ENCODE measurements around the gene PRMT3.
A peak's percentile ranks its signal among the peaks of the same experiment; 100 is the strongest.
"Not testable (repeated sequence)": the region's sequence is repeated elsewhere in the genome, so short reads cannot be mapped to it uniquely, and the experiment has no call there.

The PRMT3 gene

DNA sequence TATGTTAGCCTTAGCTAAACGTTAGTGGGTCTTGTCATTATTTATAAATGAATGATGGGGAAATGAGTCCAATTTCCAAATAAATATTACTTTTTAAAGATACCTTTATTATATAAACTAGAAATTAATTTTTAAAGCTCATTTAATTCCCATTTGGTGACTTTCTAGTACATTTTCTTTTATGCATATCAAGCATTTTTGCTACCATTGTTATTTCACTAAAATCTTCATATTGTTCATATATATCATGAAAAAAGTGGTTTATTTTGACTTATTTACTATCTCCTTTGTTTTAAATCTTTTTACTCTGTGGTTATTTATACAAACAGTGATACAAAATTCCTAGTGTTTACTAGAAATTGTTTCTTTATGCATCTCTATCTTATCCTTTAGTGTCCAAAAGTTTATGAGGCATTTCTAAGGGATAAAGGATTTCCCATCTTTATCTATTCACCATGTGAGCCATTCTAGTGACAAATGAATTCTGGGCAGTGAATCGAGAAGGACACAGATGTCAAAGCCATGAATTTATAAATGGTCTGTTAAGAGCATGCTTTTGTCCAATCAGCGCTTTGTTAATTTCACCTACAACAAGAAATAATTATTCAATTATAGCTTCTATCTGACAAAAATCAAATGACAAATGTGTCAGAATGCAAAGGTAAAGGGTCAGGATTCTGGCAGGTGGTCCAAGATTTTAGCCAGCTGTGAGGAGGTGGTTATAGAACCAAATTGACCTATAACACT, 70.6 kb downstream of the PRMT3 start:
- no peak for DNase-seq

DNA sequence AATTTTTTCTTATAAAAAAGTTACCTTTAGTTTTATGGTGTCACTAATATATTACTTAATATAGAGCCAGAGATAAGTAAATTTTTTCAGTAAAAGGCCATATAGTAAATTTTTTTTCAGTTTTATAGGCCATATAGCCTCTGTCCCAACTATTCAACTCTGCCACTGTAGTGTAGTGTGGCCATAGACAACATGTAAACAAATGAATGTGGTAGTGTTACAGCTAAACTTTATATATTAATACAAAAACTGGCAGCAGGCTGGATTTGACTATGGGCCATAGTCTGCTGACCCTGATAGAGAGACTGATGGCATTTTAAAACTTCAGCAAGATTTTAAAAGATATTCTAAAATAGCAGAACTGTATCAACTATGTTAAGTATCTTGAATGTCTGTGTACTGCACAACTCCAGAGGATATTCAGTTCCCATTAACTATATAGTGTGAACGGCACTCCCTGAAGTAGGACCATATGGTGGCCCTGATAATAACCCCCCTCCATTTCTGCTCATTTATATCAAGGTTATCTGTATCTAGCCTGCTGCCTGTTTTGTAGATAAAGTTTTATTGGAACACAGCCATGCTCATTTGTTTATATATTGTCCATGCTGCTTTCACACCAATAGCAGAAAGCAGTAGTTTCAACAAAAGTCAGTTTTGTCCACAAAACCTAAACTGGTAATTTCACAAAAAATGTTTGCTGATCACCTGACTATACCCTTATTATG, 71.6 kb downstream of the PRMT3 start:
- no peak for DNase-seq

DNA sequence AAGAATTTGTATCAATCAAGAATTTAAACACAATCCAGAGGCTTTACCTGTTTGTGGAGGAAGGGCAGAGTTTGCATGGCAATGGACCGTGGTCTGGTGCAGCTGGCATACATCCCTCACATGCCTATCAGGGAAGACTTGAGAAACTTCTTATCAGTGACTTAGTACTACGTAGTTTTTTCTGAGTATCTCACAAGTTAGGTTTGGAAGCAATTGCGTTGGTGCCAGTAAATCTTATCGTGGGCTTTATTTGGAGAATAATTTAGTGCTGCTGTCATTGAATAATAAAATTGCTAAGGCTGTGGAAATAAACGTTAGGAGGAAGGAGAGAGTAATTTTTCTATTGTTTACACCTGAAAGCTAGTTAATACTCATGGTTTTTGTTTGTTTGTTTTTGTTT, 72.3 kb downstream of the PRMT3 start:
- DNase-seq: no peak

DNA sequence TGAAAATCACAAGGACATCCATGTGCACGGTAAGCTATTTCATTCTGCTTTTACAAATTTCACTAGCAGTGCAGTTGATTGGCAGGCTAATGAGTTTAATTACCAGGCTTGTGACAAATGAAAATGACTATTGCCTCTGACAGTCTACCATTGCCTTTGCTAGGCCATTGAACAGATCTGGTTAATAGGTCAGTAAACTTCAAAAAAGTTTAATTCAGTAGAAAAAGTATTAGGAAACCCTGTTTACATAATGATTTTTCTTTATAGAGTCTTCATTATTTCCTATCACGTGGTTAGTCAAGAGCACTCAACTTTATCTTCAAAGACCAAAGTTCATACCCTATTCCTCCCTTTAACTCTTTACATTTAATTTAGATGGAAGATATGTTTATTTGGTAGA, 77.0 kb downstream of the PRMT3 start:
- DNase-seq: no peak

DNA sequence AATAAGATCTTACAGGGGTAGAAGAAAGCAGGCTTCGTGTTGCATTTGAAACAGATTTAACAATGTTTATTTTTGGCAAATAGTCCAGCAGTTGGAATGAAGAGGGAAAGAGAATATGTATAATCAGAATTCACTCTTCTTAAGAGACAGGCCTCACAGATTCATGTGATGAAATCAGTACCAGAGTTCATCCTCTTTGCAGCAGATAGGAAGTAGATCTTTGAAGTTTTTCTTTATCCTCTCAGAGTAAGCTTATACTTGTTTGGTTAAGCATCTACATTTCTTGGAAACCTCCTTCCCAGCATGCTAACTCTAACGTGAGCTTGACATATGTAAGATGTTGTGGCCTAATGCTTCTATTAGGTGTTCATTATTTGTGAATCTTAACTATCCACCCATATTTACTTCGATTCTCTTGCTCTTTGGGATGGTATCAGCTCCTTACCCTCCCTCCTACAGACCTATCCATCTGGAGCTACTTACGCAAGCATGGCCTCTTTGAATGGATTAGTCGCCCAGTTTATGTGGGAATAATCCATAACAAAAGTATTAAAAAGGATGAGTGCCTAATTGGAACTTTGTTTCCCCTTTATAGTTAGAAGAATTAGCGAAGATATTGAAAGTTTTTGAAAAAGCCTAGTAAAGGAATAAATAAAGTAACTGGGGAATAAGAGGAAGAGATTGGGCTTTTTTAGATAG, 80.1 kb downstream of the PRMT3 start:
- no peak for DNase-seq

GRCh38 chr11:20470348-20470747, 82.8 kb downstream of the PRMT3 start:
- no peak for DNase-seq

GRCh38 chr11:20471929-20472328, 84.4 kb downstream of the PRMT3 start:
- not testable (repeated sequence) for DNase-seq

DNA sequence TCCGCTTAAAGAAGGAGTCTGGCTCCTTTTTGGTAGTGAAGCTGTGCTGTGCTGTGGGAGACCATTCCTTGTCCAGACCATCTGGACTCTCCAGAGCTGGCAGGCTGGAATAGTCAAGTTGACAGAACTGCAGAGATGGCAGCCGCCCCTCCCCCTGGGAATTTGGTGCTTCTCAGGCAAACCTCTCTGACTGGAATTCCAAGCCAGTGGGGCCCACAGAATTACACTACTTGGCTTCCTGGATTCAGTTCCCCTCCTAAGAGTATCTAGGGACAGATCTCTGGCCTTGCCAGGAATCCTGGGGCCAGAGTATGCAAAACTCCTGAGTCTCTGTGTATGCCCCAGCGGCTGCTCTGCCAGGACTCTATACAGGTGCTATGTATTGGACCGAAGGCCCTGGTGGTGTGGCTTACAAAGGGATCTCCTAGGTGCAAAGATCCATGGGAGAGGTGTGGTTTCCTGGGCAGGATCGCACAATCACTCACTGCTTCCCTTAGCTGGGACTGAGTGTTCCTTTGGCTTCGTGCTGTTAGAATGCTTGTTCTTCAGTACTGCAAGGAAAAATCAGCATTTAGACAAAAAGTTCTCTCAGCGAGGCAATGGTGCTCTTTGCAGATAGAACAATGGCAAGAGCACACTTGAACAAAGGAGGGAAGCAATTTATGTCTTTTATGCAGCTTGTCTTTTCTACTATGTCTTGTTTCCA, 86.8 kb downstream of the PRMT3 start:
- no peak for DNase-seq

DNA sequence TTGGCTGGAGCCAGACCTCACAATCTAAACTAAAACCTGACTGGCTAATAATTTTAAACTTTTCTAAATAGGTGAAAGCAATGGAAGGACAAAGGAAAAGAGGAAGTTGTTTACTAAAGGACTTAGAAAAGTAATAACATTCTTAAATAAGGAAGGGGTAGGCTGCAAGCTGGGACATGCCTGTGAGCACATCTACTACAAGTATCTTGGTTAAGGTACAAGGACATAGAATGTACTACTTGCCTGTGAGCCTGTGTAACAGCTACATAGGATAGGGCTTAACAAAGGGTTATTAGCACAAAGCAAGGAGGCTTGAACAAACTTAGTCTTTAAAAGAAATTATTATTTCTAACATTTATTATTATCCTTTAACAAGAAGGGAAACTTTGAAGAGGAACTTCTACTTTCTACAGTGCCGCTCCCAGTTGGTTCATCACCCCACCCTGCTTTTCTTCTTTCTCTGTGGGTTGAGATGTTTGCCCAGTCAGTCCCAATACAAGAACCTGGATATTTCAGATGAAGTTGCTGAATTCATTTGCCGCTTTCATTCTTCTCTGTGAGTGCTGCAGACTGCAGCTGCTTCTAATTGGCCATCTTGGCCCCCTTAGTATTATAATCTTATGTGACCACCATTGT, 87.5 kb downstream of the PRMT3 start:
- no peak for DNase-seq

DNA sequence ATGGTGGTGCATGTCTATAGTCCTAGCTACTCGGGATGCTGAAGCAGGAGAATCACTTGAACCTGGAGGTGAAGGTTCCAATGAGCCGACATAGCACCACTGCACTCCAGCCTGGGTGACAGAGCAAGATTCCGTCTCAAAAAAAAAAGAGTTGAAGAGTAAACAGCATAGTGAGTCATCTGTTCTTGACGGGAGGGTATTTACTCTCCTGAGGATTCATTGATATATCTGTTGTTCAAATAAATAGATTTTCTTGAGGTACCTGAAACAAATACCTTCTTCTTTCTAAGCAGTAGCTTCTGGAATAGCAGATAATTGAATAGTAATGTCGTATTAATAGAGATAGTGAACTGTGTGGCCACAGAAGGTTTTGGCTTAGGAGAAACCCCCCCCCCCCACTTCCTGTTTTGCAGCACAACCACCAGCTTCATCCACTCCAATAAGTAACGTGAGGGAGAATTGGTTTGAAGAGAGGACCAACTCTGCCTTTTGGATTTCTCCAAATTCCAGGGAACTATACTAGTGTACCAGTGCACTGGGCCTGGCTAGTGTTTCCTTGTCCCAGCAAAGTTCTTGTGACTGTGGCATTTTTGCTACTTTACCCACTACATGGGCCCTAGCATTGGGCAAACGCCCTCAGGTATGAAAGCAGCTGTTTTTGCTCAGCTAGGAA, 90.0 kb downstream of the PRMT3 start:
- DNase-seq: no peak

GRCh38 chr11:20479513-20479912, 92.0 kb downstream of the PRMT3 start:
- no peak for DNase-seq

DNA sequence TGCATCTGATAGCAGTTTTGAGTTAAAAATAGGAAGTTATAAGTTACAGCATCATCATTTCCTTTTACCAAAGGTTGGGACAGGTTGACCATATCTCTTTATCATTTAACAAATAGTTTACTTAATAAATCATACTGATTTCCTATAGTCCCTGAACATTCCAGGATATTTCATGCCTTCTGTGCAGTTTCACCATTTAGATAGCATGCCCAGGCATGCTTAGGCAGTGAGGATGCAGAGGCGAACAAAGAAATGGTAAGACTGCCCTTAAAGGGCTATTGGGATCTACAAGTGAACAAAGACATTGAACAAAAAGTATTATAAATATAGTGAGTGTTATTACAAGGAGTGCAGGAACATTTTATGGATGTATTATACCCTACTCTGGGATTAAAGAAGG, 96.4 kb downstream of the PRMT3 start:
- DNase-seq: no peak

DNA sequence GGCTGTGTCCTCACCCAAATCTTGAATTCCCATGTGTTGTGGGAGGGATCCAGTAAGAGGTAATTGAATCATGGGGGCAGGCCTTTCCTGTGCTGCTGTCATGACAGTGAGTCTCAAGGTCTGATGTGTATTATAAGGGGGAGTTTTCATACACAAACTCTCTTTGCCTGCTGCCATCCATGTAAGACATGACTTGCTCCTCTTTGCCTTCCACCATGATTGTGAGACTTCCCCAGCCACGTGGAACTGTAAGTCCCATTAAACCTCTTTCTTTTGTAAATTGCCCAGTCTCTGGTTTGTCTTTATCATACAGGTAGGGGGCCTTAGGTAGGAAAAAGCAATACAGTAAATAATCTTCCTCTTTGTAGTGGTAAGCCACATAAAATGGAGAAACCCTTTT, 96.9 kb downstream of the PRMT3 start:
- not testable (repeated sequence) for DNase-seq

DNA sequence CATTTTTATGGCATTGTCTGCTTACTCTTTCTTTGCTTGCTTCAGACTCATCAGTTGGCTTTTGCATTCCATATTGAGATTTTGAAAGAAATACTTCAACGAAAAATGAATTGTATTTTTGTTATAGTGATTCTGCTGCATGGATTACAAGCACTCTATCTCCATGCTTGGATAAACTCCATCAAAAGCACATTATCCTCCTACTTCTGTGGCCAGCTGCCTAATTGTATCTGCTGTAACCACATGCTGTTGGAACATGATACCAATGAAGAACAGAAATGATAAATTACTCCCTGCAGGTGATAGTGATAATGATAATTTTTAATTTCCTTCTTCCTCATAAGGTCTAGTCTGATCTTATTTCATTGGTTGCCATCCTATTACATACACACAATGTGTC, 100.8 kb downstream of the PRMT3 start:
- DNase-seq: peak; percentile 6 to 29

GRCh38 chr11:20489948-20490347, 102.4 kb downstream of the PRMT3 start:
- DNase-seq: no peak

DNA sequence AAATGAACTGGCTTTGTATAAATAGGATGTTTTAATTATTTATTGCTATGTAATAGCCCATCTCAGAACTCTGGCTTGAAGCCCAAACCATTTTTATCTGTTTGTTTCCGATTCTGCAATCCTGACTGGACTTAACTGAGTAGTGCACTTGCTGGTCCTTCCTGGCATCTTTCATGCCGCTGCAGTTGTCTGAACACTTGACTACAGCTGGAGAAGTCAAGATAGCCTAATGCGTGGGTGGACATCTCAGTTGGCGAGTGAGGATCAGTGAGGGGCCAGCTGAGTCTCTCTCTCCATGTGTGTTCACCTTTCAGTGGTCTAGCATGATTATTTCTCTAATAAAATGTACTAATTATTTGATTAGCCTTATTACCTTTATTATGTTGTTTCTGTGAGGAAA, 105.8 kb downstream of the PRMT3 start:
- DNase-seq: no peak

DNA sequence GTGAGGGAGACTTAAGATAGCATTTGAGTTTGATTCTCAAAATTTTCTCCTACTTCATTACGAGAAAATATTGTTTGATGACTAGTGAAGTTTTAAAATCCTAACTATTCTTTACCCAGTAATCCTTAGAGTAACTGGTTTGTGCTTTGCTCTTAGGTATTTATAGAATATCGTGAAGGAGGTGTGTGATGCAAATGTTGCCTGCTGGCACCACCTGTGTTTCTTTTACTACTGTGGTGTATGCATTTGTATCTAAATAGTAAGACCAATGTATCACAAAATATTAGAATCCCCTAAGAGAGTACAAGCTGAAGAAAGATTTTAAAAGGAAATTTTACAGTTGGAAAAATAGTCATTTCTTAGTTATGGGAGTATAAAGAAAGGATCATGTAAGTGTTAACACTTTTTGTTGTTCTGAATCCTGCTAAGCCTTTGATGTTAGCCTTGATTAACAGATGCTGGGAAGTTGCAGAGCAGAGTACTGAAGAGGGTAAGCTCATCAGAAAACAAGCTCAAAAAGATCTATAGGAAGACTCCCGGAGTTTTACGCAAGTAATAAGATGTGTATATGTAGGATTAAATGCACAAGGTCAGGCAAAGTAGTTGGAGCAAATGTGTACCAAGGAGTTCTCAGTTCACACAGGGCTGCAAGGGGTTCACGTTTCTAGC, 109.7 kb downstream of the PRMT3 start:
- no peak for DNase-seq

- no peak for DNase-seq
Measured at GRCh38 chr11:20501252-20501651, 113.7 kb downstream of the PRMT3 start.

- DNase-seq: no peak
Measured at GRCh38 chr11:20501971-20502370, 114.5 kb downstream of the PRMT3 start.

GRCh38 chr11:20511982-20512381, 124.5 kb downstream of the PRMT3 start:
- DNase-seq: no peak

GRCh38 chr11:20512869-20513268, 125.4 kb downstream of the PRMT3 start:
- DNase-seq: no peak
